Endothelial cell of umbilical vein (primary cell): ENCODE measurements around the gene MYO9A.

Experiments
- MAX ChIP-seq: IDR thresholded peaks from 2 replicates; pipeline ENCODE4 v1.6.1; 2011; ENCODE audit not compliant: insufficient read depth, insufficient read length
- POLR2A ChIP-seq: IDR thresholded peaks from 2 replicates; pipeline ENCODE4 v1.6.1; 2012; ENCODE audit warnings: low read depth, mild to moderate bottlenecking, control low read depth, low read length
- POLR2AphosphoS5 ChIP-seq: IDR thresholded peaks from 2 replicates; pipeline ENCODE4 v1.6.1; 2012; ENCODE audit warnings: low read depth, mild to moderate bottlenecking, control low read depth, low read length, moderate library complexity; ENCODE audit not compliant: insufficient read depth

DNA sequence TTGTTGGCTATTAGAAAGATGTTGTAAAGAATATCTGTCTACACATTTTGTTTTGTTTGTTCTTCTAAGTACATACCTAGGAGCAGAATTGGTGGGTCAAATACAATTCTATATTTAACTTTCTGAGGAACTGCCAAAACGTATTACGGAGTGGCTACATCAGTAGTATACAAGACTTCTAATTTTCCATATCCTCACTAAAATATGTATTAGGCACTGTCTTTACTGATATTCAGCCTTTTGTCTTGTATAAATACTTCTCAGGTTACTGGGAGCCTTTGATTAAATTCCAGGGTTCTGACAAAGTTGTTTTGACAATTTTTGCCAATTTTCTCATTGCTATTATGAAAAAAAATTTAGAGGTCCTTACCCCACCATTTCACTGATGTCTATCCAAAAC is 160.9 kb downstream of the MYO9A start:
- TF ChIP-seq POLR2A (no peak), MAX (no peak), POLR2AphosphoS5 (no peak)
